CD8-positive, alpha-beta memory T cell (primary cell): ENCODE results near the gene PCDHA13. TPM values are rescaled to one million over a fixed set of nuclear protein-coding genes. Genes with fewer than 3 reads are reported as not detected.

Source experiments
- polyA plus RNA-seq: library from polyadenylated mRNA; unstranded; fragments of 300-500 nt; fragmentation: Illumina TruSeq; gene quantifications from one replicate; pipeline ENCODE4 v1.2.3, GENCODE V29; 2021
- total RNA-seq, 2 experiments: library from RNA; stranded (reverse); gene quantifications; one replicate each; pipeline ENCODE4 v1.2.3, GENCODE V29; 2021

PCDHA13 gene
- total and polyA plus RNA-seq, 3 experiments from 2014 or later = not detected

Other genes with a start within 250 kb of the PCDHA13 start
- gene CD14, start 248.9 kb upstream of the PCDHA13 start, total RNA-seq = 1 to 10 TPM; 3.1 to 3.3 TPM
- gene CD14, start 248.9 kb upstream of the PCDHA13 start, polyA plus RNA-seq = 0.43 TPM
- gene TMCO6, start 242.7 kb upstream of the PCDHA13 start, total RNA-seq = 10 to 100 TPM; 23.9 to 24.4 TPM
- 15.4 TPM for gene TMCO6, start 242.7 kb upstream of the PCDHA13 start, polyA plus RNA-seq
- gene NDUFA2, start 234.5 kb upstream of the PCDHA13 start, total RNA-seq = 10 to 100 TPM; 77.5 to 81.7 TPM
- gene NDUFA2, start 234.5 kb upstream of the PCDHA13 start, polyA plus RNA-seq = 146 TPM
- 100 to 1,000 TPM in 1 of 2 experiments, 10 to 100 TPM in 1; 96.3 to 104 TPM for gene IK, start 234.3 kb upstream of the PCDHA13 start, total RNA-seq
- 193 TPM for gene IK, start 234.3 kb upstream of the PCDHA13 start, polyA plus RNA-seq
- 10 to 100 TPM; 40.1 to 40.7 TPM for gene WDR55, start 217.2 kb upstream of the PCDHA13 start, total RNA-seq
- gene WDR55, start 217.2 kb upstream of the PCDHA13 start, polyA plus RNA-seq = 17.3 TPM
- 1 to 10 TPM; 2.3 to 2.9 TPM for gene DND1, start 208.5 kb upstream of the PCDHA13 start, total RNA-seq
- not detected for gene DND1, start 208.5 kb upstream of the PCDHA13 start, polyA plus RNA-seq
- gene HARS1, start 190.8 kb upstream of the PCDHA13 start, total RNA-seq = 100 to 1,000 TPM in 1 of 2 experiments, 10 to 100 TPM in 1; 97.4 to 104 TPM
- 63.6 TPM for gene HARS1, start 190.8 kb upstream of the PCDHA13 start, polyA plus RNA-seq
- gene HARS2, start 190.7 kb upstream of the PCDHA13 start, total RNA-seq = 10 to 100 TPM; 26.4 to 29.4 TPM
- gene HARS2, start 190.7 kb upstream of the PCDHA13 start, polyA plus RNA-seq = 21.0 TPM
- 10 to 100 TPM; 71.2 to 75.2 TPM for gene ZMAT2, start 181.7 kb upstream of the PCDHA13 start, total RNA-seq
- 81.7 TPM for gene ZMAT2, start 181.7 kb upstream of the PCDHA13 start, polyA plus RNA-seq
- gene PCDHA1, start 96.0 kb upstream of the PCDHA13 start, total RNA-seq = not detected
- gene PCDHA1, start 96.0 kb upstream of the PCDHA13 start, polyA plus RNA-seq = not detected
- not detected for gene PCDHA2, start 87.3 kb upstream of the PCDHA13 start, total RNA-seq
- not detected for gene PCDHA2, start 87.3 kb upstream of the PCDHA13 start, polyA plus RNA-seq
- gene PCDHA3, start 81.1 kb upstream of the PCDHA13 start, total RNA-seq = not detected
- not detected for gene PCDHA3, start 81.1 kb upstream of the PCDHA13 start, polyA plus RNA-seq
- gene PCDHA4, start 75.1 kb upstream of the PCDHA13 start, total RNA-seq = not detected
- gene PCDHA4, start 75.1 kb upstream of the PCDHA13 start, polyA plus RNA-seq = not detected
- gene PCDHA5, start 60.5 kb upstream of the PCDHA13 start, total RNA-seq = not detected
- not detected for gene PCDHA5, start 60.5 kb upstream of the PCDHA13 start, polyA plus RNA-seq
- gene PCDHA6, start 54.2 kb upstream of the PCDHA13 start, total RNA-seq = not detected
- gene PCDHA6, start 54.2 kb upstream of the PCDHA13 start, polyA plus RNA-seq = not detected
- not detected for gene PCDHA7, start 47.9 kb upstream of the PCDHA13 start, total RNA-seq
- not detected for gene PCDHA7, start 47.9 kb upstream of the PCDHA13 start, polyA plus RNA-seq
- not detected for gene PCDHA8, start 40.9 kb upstream of the PCDHA13 start, total RNA-seq
- gene PCDHA8, start 40.9 kb upstream of the PCDHA13 start, polyA plus RNA-seq = not detected
- not detected for gene PCDHA9, start 33.7 kb upstream of the PCDHA13 start, total RNA-seq
- not detected for gene PCDHA9, start 33.7 kb upstream of the PCDHA13 start, polyA plus RNA-seq
- not detected for gene PCDHA10, start 26.2 kb upstream of the PCDHA13 start, total RNA-seq
- gene PCDHA10, start 26.2 kb upstream of the PCDHA13 start, polyA plus RNA-seq = not detected
- gene PCDHA11, start 13.2 kb upstream of the PCDHA13 start, total RNA-seq = not detected
- not detected for gene PCDHA11, start 13.2 kb upstream of the PCDHA13 start, polyA plus RNA-seq
- gene PCDHA12, start 6.8 kb upstream of the PCDHA13 start, total RNA-seq = not detected
- gene PCDHA12, start 6.8 kb upstream of the PCDHA13 start, polyA plus RNA-seq = not detected
- gene PCDHAC1, start 44.2 kb downstream of the PCDHA13 start, total RNA-seq = not detected
- gene PCDHAC1, start 44.2 kb downstream of the PCDHA13 start, polyA plus RNA-seq = not detected
- gene PCDHAC2, start 84.4 kb downstream of the PCDHA13 start, total RNA-seq = not detected
- gene PCDHAC2, start 84.4 kb downstream of the PCDHA13 start, polyA plus RNA-seq = not detected
- not detected for gene PCDHB1, start 169.2 kb downstream of the PCDHA13 start, total RNA-seq
- gene PCDHB1, start 169.2 kb downstream of the PCDHA13 start, polyA plus RNA-seq = not detected
- not detected for gene PCDHB2, start 212.5 kb downstream of the PCDHA13 start, total RNA-seq
- not detected for gene PCDHB2, start 212.5 kb downstream of the PCDHA13 start, polyA plus RNA-seq
- gene PCDHB3, start 218.3 kb downstream of the PCDHA13 start, total RNA-seq = not detected
- gene PCDHB3, start 218.3 kb downstream of the PCDHA13 start, polyA plus RNA-seq = not detected
- gene PCDHB4, start 239.7 kb downstream of the PCDHA13 start, total RNA-seq = not detected
- gene PCDHB4, start 239.7 kb downstream of the PCDHA13 start, polyA plus RNA-seq = not detected